Measurements from ENCODE around the gene ATG16L2.
"Not testable (repeated sequence)": the region's sequence is repeated elsewhere in the genome, so short reads cannot be mapped to it uniquely, and the experiment has no call there.

Gene ATG16L2

DNA sequence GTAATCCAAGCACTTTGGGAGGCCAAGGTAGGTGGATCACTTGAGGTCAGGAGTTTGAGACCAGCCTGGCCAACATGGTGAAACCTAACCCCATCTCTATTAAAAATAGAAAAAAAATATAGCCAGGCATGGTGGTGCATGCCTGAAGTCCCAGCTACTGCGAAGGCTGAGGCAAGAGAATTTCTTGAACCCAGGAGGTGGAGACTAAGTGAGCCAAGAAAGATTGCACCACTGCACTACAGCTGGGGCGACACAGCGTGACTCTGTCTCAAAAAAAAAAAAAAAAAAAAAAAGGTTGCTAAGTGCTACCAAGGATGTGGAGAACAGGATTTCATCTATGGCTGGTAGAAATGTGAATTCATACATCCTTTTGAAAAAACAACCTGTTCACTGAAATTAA lies 36.6 kb downstream of the ATG16L2 start:
- DNase-seq = no peak

DNA sequence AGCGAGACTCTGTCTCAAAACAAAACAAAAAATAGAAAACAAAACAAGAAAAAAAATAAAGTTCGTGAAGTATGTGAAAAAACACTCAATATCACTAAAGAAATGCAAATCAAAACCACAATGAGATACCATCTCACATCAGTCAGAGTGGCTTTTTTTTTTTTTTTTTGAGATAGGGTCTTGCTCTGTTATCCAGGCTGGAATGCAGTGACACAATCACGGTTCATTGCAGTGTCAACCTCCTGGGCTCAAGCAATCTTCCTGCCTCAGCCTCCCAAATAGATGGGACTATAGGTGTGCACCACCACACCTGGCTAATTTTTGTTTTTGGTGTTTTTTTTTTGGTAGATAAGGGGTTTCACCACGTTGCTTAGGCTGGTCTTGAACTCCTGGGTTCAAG lies 37.5 kb downstream of the ATG16L2 start:
- DNase-seq = no peak

DNA sequence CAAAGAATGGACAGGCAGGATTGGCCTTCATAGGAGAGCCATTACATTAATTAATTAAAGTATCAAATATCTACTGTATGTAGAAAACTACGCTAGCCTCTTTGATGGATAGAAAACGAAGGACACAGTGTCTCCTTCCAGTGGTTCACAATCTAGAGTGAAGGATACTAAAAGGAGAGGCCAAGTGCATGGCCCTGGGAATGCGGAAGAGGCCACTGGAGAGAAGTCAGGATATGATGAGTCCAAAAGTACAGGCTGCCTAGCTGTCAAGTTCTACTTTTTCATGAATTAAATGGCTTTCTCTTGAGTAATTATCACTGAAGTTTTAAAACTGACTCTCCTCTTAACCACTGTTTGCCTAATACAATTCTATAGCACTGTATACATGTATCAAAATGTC lies 41.9 kb downstream of the ATG16L2 start:
- no peak for DNase-seq

DNA sequence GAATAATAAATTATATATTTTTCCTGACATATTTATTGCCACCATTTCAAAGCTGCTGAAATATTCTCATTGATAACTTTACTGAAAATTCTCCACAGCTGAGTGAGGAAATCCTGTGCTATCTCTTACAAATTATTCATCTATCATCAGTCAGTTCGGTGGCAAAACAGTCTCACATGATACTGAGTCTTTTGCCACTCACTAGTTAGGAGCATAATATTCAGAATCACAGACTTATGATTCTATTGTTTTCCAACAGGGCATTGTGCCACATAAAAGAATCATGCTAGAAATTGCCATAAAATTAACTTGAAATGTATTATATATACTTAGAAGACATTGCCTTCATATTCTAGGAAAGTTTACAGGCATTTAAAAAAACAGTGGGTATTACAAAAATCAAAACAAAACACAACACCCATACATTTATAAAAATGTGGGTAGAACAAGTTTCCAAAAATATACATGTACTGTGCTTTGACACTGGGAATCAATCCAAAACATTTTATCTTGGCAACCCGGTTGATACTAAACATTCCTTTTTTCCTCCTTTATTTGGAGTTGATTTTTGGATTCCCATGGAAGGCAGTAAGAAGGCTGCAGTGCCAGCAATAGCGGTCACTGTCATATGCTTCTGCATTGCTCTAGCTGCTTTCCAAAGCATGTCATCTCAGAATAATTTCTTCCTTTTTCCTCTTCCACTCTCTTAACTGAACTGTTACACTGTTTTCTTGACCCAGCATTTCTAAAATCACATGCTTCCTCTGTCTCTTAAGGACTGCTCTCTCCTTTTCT lies 42.5 kb downstream of the ATG16L2 start:
- DNase-seq = no peak

DNA sequence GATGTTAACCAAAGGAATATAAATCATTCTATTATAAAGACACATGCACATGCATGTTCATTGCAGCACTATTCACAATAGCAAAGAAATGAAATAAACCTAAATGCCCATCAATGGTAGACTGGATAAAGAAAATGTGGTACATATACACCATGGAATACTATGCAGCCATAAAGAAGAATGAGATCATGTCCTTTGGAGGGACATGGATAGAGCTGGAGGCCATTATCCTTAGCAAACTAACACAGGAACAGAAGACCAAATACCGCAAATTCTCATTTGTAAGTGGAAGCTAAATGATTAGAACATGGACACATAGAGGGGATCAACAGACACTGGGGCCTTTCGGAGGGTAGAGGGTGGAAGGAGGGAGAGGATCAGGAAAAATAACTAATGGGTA lies 44.1 kb downstream of the ATG16L2 start:
- not testable (repeated sequence) for DNase-seq

DNA sequence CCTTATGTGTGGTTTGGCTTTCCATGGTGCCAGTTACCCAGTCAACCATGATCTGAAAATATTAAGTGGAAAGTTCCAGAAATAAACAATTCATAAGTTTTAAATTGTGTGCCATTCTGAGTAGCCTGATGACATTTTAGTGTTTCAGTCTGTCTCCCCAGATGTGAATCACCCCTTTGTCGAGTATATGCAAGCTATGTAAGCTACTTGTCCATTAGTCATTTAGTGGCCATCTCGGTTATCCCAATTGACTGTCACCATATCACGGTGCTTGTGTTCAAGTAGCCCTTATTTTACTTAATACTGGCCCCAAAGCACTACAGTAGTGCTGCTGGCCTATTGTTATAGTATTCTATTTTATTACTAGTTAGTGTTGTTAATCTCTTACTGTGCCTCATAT lies 44.9 kb downstream of the ATG16L2 start:
- no peak for DNase-seq

DNA sequence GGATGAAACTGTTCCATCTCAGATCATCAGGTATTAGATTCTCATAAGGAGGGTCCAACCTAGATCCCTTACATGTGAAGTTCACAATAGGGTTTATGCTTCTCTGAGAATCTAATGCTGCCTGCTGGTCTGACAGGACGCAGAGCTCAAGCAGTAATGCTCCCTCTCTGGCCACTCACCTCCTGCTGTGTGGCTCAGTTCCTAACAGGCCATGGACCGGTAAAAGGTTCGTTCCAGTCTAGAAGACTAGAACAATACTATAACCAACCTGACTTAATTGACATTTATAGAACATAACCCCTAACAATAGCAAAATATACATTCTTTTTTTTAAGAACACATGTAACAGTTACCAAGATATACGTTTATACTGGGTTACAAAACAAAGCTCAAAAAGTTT lies 45.8 kb downstream of the ATG16L2 start:
- DNase-seq = no peak

DNA sequence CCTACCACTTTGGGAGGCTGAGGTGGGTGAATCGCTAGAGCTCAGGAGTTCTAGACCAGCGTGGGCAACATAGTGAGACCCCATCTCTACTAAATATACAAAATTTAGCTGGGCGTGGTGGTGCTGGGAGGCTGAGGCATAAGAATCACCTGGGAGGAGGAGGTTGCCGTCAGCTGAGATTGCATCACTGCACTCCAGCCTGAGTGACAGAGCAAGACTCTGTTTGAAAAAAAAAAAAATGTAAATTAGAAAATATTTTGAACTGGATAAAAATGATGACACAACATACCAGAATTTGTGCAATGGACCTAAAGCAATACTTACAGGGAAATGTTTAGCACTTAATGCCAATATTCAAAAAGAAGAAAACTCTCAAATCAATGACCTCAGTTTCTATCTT lies 46.4 kb downstream of the ATG16L2 start:
- DNase-seq = no peak

DNA sequence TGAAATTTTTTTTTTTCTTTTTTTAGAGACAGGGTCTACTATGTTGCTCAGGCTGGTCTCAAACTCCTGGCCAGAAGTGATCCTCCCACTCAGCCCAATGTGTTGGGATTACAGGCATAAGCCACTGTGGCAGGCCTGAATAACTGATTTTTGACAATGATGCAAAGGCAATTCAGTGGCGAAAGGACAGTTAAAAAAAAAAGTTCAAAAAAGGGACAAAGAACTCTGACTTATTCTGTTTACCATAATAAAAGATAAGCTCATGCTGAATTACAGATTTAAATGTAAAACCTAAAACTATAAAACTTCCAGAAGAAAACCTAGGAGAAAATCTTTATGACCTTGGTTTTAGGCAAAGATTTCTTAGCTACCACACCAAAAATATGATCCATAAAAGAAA lies 48.9 kb downstream of the ATG16L2 start:
- no peak for DNase-seq

DNA sequence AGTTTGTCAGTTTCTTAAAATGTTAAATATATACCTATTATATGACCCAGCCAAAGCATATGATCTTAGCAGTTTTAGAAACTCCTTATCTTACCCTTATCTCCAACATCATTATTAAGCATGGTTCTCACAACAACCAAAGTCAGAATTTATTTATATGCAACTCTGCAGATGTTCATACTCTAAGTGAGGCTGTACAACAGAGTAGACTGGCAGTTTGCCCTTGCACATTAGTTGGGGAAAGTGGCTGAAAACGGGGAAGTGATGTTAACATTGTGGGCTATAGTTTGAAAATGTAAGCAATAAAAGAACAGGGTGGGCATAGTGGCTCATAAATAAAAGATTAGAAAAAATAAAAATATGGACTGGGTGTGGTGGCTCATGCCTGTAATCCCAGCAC lies 49.7 kb downstream of the ATG16L2 start:
- no peak for DNase-seq

DNA sequence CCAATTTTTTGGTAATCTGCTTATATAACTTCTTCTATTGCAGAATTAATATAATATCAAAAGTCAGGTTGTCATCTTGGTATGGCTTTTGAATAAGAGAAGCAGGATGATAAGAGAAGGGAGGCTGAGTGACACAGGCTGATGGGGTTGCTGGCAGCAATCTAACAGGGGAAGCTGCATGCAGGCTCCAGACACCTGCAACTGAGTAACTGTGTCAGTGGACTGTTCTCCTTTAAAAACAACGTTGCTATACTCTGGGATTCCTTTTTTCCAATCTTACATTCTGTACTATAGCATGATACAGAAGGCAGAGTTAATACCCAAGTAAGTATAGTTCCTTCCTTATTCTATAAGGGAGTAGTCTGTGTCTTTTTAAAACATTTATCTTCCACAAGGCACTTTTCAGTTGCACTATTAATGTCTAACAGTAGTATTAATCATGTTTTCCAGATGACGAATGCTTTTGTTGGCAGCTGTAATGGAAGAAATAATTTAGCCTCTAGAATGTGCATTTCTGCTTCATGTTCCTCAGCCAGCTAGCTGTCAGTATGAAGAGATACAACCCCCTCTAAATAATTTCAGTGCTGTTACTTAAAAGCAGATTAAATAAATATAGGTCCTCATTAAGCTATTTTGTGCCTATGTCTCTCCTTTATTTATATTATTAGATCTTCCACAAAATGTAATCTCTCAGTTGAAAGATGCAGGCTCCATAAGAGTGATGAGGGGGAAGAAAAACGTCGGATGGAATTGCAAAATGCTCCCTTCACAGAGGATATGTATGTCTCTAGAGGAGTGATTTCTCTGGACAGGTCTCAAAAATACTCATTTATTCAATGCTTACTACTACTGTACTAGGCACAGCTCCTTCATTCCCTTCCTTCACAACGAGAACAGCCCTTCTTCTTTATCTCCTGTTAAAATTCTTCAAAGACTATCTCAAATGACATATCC lies 50.8 kb downstream of the ATG16L2 start:
- DNase-seq = no peak

DNA sequence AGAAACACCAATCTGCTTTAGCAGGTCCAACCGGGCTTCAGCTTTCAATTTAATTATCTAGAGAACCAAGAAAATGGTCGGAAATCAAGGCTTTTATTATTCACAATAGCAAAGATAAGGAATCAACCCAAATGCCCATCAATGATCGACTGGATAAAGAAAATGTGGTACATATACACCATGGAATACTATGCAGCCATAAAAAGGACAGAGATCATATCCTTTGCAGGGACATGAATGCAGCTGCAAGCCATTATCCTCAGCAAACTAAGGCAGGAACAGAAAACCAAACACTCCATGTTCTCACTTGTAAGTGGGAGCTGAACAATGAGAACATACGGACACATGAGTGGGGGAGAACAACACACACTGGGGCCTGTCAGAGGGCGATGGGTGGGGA lies 53.8 kb downstream of the ATG16L2 start:
- DNase-seq = no peak

DNA sequence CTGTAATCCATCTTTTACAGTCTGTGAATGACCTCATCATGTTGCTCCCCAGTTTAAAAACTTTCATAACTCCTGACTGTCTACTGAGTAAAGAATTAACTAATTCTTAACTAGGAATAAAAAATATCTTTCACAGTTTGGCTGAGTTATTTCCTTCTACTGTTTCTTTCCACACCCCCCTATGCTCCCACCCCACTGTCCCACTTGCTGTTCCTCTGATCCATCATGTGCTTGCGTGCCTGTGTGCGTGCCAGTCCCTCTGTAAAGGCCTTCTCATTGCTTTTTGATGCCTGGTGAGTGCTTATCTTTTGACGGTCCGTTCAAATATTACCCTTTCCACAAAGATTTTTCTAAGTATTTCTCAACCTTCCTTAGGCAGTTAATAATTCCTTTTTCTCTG lies 55.6 kb downstream of the ATG16L2 start:
- DNase-seq = no peak

DNA sequence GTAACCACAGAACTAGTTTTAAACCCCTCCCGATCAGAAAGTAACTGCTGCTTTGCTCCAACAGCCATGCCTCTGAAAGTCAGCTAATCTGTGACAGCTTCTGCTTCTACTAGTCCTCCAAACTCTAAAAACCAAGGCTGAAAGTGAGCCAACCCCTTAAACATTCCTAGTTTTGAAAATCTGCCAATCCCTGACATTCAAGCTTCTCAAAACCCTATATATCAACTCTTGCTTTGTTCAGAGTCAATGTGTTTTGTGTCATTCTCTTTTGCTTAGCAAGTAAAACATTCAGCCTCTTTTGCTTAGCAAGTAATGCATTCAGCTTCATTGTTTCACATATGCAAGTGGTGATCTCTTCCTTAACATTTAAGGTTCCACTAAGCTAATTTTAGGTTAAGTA lies 56.9 kb downstream of the ATG16L2 start:
- DNase-seq = no peak

DNA sequence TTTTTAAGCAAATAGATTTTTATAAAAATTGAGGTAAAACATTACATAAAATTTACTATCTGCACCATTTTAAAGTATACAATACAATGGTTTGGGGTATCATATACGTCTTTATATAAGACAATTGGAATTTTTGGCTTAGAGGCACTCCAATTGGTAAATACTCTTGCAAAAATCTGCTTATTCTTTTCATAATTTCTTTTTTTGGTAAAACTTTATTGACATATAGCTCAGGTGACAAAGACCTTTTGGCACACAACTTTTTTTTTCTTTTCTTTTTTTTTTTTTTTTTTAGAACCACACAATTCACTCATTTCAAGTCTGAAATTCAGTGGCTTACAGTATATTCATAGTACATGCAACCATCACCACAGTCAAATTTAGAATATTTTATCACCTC lies 57.8 kb downstream of the ATG16L2 start:
- no peak for DNase-seq

DNA sequence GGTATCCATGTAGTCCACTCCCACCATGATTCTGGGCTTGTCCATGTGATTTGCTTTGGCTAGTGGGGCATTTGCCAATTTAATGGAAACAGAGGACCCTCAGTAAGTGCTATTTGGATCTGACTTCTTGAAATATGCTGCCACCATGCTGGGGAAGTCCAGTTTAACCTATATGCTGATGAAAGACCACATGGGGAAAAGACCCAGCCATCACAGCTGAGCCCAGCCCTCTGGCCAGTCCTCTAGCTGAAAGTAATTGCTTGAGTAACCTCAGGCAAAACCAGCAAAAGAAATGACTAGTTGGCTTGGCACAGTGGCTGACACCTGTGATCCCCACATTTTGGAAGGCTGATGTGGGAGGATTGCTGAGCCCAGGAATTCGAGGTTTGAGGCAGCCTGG lies 61.5 kb downstream of the ATG16L2 start:
- DNase-seq = no peak

DNA sequence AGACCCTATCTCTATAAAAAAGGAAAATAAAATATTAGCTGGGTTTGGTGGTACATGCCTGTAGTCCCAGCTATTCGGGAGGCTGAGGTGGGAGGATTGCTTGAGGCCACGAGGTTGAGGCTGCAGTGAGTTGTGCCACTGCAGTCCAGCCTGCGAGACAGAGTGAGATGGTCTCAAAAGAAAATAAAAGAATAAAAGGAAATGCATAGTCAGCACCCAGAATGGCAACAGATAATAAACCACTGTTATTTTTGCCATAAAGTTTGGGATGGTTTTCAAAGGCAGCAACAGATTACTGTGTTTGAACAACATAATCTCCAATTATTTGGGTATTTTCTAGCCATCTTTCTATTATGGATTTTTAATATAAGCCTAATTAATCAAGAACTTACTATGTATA lies 61.9 kb downstream of the ATG16L2 start:
- no peak for DNase-seq

Measured in SIG-M5 (cell line).